ENCODE measurements around the gene PRCC.

- no peak for TF ChIP-seq EZH2 (IDR thresholded peaks at IDR 0.05; ENCODE audit: borderline replicate concordance, low read depth, low read length, poor library complexity, severe bottlenecking)
- TF ChIP-seq, protein P1, sequence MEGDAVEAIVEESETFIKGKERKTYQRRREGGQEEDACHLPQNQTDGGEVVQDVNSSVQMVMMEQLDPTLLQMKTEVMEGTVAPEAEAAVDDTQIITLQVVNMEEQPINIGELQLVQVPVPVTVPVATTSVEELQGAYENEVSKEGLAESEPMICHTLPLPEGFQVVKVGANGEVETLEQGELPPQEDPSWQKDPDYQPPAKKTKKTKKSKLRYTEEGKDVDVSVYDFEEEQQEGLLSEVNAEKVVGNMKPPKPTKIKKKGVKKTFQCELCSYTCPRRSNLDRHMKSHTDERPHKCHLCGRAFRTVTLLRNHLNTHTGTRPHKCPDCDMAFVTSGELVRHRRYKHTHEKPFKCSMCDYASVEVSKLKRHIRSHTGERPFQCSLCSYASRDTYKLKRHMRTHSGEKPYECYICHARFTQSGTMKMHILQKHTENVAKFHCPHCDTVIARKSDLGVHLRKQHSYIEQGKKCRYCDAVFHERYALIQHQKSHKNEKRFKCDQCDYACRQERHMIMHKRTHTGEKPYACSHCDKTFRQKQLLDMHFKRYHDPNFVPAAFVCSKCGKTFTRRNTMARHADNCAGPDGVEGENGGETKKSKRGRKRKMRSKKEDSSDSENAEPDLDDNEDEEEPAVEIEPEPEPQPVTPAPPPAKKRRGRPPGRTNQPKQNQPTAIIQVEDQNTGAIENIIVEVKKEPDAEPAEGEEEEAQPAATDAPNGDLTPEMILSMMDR (conservative IDR thresholded peaks at IDR 0.05; ENCODE audit: low read depth, low read length) = no peak
These were observed 35.1 kb downstream of the PRCC start for GRCh38 chr1:156802421-156802935.
